GM19324 (cell line): ENCODE results near the gene SLC2A10.

Experiments used
- ATAC-seq: cut with Tn5 transposase; IDR thresholded peaks from one replicate; pipeline ENCODE4 v1.9.1; 2021; ENCODE audit warnings: mild to moderate bottlenecking, moderate library complexity; ENCODE audit not compliant: unreplicated experiment, low FRiP score

SLC2A10 gene

GRCh38 chr20:46681032-46681854 lies 28.2 kb upstream of the SLC2A10 start:
- no peak for ATAC-seq

- no peak for ATAC-seq
Measured at GRCh38 chr20:46682063-46682821, 27.2 kb upstream of the SLC2A10 start.

GRCh38 chr20:46683011-46683667 lies 26.3 kb upstream of the SLC2A10 start:
- no peak for ATAC-seq

GRCh38 chr20:46683668-46683938 lies 25.8 kb upstream of the SLC2A10 start:
- no peak for ATAC-seq

- ATAC-seq, result no peak
Measured at GRCh38 chr20:46683939-46684750, 25.3 kb upstream of the SLC2A10 start.

- no peak for ATAC-seq
Measured at GRCh38 chr20:46688151-46689081, 21.0 kb upstream of the SLC2A10 start.

- peak; percentile 90 for ATAC-seq
Measured at GRCh38 chr20:46689082-46689753, 20.2 kb upstream of the SLC2A10 start, which contains the start of gene TP53RK. Gene TP53RK, minus strand, starts transcription at chr20:46689444. Its CDS starts 30 bp downstream, at chr20:46689414.

- no peak for ATAC-seq
Measured at GRCh38 chr20:46689754-46690085, 19.7 kb upstream of the SLC2A10 start.

GRCh38 chr20:46690219-46691106 lies 19.0 kb upstream of the SLC2A10 start:
- ATAC-seq, result no peak

- no peak for ATAC-seq
Measured at GRCh38 chr20:46691196-46691595, 18.3 kb upstream of the SLC2A10 start.

GRCh38 chr20:46694484-46694883 lies 15.0 kb upstream of the SLC2A10 start:
- ATAC-seq, result no peak

GRCh38 chr20:46695892-46696291 lies 13.6 kb upstream of the SLC2A10 start:
- no peak for ATAC-seq

- no peak for ATAC-seq
Measured at GRCh38 chr20:46696791-46697279, 12.6 kb upstream of the SLC2A10 start.

- ATAC-seq, result no peak
Measured at GRCh38 chr20:46698788-46699187, 10.7 kb upstream of the SLC2A10 start.

- ATAC-seq, result no peak
Measured at GRCh38 chr20:46699651-46700359, 9.6 kb upstream of the SLC2A10 start.

GRCh38 chr20:46700481-46700880 lies 9.0 kb upstream of the SLC2A10 start:
- no peak for ATAC-seq

- ATAC-seq, result no peak
Measured at GRCh38 chr20:46701057-46701456, 8.4 kb upstream of the SLC2A10 start.
